ENCODE results near the gene ASTL.

The ASTL gene

DNA sequence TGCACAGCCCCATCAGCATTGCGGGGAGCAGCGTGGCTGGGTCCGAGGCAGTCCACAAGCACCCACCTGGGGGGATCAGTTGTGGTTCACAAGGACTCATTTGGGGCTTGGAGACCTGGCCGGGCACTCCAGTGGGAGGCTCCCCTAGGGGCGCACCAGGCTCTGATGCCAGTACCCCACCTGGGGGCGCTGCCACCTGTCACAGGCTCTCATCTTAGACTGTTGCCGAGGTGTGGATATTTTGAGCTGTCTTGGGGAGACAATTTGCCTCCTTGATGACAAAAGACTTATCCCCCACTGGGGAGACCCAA is 25.0 kb downstream of the ASTL start:
- no peak for DNase-seq (ENCODE audit: low read depth in 4 of 4, low spot score in 1 of 4)

DNA sequence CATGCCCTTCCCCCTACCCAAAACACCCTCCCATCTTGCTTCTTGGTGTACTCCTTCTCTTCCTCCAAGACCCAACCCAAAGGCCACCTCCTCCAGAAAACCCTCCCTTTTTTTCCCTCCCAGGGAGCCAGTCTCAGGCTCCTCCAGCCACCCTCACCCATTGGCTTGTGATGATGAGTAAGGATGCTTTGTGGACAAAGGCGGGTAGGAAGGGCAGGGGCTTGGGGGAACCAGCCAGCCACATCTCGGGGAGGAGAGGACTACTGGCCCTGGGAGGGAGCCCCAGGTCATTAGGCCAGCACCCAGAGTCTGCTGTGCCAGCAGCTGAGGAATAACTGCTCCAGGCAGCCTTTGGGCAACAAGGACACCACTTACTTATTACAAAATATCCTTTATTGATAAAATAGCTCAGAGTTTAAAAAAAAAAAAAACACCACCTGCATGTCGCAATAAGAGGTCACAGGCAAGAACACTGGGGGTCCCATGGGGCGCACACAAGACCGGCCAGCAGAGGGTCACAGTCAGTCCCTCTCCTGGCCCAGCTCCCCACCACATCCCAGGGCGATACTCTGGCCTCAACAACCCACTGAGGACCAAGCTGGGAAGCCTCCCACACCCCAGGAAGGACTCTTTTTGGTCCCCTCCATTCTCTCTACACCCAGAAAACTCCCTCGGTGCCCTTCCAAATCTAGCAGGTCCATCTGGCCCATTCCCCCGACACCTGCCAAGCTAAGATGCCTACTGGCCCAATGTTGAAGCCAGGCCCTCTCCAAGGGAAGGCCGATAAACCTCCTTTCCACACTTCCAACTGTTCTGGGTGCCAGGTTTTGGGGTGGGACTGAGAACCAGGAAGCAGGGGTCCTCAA is 25.6 kb downstream of the ASTL start:
- no peak for DNase-seq (ENCODE audit: low read depth in 4 of 4, low spot score in 1 of 4)

DNA sequence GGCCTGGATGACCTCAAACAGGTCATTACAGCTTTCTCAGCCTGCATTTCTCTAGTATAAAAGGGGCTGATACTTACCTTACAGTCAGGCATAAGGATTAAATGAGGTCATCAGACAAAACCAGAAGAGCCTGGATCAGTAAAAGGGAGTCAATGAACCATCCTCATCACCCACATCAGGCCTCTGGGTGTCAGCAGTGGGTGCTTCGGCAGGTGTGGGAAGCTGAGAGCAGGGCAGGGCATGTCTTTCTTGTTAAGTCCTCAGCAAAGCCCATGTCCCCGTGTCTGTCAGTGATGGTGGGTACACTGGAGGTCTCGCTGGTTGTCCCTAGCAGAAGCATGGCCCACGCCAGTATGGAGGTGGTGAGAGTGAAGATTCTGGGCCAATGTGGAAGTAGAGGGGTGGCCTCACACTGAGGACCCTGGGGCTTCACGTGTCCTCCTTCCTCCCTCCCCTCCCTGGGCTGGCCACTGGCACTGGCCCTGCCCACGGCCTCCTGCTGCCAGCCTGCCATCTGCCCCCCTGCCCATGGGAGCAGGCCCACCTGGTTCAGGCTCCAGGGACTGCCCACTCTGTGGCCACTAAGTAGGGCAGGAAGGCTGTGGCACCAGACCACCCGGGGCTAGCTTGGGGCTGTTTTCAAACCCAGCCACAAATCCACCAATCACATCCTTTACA is 26.3 kb downstream of the ASTL start:
- DNase-seq (ENCODE audit: low read depth in 4 of 4, low spot score in 1 of 4) = no peak

DNA sequence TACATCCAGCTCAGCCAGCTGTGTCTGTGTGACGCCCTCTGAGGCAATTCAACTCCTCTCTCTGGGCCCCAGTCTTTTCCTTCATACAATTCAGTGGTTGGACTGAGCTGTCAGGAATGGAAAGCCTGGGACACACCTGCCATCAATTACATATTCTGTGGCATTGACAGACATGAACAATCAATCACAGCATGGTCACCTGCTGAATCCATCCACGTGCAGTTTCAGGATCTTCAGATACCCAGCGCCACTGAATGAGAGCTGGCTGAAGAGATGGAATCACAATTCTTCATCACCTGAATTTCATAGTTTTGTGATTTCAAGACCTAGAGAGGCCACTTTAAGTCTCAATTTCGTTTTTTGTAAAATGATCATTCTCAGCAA is 27.1 kb downstream of the ASTL start:
- no peak for DNase-seq (ENCODE audit: low read depth in 4 of 4, low spot score in 1 of 4)

DNA sequence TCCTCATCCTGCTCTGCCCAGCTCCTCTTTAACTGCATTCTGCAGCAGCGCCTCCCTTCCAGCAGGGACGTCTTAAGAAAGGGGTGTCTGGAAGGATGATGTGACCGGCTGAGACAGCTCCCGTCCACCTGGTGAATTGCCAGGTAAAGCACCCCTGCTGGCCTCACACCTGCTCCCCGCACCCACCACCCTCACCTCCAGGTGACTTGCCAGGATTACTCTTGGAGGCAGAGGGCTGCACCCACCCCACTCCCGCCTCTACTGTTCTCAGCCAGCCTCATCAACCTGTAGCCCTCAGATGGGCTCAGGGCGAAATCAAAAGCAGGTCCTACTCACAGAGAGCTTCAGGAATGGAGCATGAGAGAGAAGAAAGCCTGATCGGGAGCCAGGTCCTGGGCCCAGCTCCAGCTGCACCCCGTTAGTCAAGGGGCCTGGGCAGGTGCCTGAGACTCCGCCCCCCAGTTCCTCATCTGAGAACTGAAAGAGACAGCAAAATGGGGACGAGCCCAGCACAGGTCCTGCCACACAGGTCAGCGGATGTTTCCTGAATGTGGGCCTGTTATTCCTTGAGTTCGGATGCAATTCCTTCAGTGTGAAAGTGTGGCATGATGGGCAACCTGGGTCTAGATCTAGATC is 27.6 kb downstream of the ASTL start:
- no peak for DNase-seq (ENCODE audit: low read depth in 4 of 4, low spot score in 1 of 4)

DNA sequence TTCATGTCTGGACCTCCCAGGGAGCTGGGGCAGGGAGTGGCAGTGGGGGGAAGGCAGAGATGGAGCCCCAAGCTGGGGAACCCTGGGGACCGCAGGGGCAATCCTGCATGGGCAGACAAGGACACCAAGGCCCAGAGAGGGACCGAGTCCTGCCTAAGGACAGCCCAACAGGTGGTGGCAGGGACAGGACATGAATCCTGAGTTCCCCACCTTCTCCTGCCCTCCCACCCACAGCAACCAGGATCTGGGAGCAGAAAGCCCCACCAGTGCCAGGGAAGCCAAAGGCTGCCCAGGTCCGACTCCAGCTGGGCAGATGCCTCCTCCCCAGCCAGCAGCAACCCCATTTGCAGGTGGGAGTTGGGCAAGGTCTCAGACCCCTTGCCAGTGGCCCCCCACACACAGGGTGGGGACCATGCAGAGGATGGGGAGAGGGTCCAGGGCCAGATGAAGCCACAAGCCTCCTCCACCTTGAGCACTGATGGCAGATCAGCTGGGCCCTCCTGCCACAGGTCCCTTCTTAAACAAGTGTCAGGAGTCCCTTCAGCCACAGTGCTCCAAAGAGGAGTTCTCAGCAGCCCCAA is 28.3 kb downstream of the ASTL start:
- DNase-seq (ENCODE audit: low read depth in 4 of 4, low spot score in 1 of 4) = no peak

DNA sequence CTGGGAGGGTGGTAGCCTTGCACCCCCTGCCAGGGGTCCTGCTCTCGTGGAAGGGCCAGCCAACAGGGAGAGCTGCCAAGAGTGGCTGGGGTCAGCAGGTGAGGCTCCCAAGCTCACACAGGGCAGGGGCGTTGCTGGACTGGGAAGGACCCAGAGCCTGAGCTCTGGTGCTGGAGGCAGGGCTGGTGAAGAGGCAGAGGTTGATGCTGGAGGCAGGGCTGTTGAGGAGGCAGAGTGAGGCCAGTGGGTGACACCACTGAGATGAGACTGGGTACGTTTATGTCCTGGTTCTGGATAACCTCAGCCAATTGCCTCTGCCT is 29.0 kb downstream of the ASTL start:
- DNase-seq (ENCODE audit: low read depth in 4 of 4, low spot score in 1 of 4) = no peak

DNA sequence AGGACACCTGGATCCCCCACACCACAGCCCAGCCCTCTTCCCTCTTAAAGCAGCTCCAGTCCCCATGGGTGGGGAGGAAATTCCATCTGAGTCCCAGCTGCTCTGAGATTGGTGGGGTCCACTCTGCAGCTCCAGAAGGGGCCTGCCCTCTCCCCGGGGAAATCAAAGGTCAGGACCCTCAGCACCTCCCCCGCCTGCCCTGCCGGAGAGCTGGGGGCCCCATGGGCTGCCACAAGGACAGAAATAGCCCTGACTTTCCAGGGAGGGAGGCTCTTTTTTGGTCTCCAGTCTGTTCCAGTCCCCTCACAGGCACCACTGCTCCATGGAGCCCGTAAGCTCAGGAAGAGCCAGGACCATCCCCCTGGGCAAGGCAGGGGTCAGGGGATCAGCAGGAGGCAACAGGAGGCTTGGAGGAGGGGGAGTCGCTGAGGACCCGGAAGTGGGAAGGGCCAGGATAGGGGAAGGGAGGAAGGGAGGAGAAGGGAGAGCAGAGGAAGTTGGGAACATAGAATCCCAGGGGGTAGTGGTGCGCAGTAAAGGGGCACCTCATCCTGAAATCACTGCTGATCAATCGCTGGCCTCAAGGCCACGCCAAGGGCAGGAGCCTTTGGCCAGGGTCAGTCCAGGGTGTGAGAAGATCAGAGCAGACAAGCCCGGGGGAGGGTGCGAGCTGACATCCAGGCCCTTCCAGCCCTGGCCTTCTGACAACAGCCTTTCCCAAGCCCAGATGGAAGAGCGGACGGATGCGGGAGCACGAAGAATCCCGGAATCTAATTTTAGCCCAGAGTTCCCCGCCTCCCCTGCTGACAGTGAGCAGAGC is 29.6 kb downstream of the ASTL start:
- no peak for DNase-seq (ENCODE audit: low read depth in 4 of 4, low spot score in 1 of 4)

DNA sequence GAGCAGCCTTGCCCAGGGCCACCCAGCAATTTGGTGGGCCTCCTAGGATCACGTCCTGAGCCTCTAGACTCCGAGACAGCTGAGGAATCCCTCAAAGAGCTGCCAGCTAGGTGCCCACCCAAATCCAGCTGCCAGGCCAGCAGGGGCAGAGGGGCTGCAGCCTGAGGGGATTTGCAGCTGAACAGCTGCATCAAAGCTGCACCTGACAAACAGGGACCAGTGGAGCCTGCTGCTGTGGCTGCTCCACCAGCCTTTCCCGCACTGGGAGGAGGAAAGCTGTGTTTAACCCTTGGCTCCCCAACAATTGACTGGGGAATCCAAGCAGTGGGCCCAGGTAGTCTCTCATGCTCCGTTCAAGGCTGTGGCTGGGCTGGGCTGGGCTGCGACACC is 30.2 kb downstream of the ASTL start:
- DNase-seq (ENCODE audit: low read depth in 4 of 4, low spot score in 1 of 4) = no peak

DNA sequence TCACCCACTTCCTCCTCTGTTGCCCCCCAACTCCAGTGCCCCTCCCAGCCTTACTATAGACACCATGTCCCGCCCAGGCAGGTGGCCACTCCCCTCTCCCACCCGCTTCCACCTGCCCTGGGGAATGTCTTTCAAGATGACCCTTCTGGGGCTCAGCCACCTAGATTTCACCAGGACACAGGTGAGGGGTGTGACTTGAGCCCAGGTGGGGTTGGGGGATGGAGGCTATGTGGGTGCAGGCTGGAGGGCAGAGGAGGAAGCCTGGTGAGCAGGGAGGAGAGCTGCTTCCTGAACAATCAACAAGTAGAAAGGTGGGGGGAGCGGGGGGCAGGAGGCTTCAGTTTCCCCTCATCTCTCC is 30.6 kb downstream of the ASTL start:
- DNase-seq (ENCODE audit: low read depth in 4 of 4, low spot score in 1 of 4) = no peak

DNA sequence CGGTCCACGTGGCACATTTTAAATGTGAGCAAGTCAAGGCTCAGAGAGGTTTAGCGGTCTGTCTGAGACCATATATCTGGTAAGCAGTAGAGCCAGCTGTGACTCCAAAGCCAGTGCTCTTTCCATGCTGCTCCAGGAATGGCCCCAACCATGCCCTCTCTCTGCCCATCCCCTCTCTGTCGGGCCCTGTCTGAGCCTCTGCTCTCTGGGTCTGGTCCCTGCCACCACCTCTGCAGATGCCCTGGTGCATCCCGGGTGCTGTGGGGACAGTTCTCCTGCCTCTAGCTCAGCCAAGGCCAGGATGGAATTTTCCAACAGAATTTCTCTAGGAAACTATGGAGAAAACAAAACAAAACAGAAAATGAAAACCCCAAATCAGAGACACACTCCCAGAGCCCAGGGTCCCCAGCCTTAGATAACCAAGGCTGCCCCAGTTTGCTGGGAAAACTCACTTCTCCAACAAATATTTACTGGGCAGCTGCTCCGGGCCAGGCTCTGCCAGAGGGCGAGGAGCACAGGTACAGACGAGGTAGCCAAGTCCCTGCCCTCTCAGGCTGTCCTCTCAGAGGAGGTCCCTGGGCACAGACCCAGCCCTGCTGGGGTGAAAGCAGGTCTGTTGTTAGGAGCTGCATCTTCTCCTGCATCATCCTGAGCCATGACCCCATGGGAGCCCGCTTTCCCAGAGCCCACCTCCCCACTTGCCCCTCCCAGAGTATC is 31.2 kb downstream of the ASTL start:
- DNase-seq (ENCODE audit: low read depth in 4 of 4, low spot score in 1 of 4) = no peak

DNA sequence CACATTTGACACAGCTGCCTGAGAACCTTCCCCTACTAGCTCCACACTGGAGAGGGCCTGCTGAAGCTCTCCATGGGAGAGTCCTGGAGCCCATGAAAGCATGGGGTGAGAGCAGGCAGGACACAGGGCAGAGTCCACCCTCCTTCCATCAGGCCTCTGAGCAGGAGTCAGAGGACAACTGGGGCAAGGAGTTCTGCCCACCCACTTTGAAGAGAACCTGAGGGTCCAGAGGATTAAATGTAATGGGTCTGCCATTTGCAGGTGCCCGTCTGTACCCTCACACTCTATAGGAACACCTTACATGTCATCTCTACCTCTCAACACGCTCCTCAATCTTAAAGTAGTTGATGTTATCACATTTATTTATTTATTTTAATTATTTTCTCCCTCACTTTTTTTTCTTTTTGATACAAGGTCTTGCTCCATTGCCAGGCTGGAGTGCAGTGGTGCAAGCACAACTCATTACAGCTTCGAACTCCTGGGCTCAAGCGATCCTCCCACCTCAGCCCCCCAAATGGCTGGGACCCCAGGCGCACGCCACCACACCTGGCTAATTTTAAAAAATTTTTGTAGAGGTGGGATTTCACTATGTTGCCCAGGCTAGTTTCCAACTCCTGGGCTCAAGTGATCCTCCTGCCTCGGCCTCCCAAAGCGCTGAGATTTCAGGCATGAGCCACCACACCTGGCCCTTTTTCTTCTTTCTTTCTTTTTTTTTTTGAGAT is 32.1 kb downstream of the ASTL start:
- no peak for DNase-seq (ENCODE audit: low read depth in 4 of 4, low spot score in 1 of 4)

DNA sequence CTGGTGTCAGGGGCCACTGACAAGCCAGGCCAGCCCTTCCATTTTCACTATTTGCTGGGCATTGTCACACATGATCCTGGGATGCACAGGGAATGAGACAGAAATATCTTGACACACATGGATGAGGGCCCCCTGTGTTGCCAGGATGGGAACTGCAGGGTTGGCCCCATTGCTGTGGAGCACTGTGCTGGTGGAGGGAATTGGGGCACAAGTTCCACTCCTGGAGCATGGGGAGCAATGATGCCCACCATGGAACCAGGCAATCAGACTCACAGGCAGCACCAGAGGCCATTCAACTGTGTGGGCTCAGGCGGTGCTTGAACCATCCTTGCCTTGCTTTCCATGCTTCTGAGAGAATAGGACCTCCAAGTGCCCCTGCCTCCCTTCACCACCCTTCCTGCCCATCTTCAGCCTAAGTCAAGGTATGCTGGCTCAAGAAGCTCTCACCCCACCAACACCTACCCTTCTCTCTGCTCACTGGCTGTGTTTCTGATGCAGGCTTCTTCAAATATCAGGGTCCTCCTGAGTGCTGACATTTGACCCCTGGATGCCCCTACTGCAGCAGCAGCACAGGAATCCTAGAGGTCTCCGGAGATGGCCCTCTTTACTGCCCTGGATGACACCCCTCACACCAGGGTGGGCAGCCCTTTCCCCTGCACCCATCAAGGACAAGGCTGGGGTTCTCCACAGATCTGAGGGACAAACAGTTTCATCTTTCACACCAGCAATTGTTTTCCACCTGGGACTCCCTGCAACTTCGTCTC is 33.0 kb downstream of the ASTL start:
- DNase-seq (ENCODE audit: low read depth in 4 of 4, low spot score in 1 of 4) = no peak

DNA sequence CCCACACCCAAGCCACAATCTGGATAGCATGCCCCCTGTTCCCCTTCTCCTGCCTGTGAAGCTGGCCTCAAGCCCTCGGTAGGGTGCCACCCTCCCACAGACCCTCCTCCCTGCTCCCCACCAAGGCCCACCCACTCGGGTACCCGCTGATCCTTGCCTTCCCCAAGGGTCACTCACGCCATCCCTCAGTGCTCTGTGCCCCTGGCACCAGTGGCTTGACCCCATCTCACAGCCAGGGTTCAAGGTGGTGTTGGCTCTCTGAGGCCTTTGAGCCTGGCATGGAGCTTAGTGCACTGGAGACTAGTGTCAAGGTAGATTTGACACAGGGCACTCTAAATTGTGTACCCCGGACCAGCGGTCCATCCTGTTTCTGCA is 33.8 kb downstream of the ASTL start:
- no peak for DNase-seq (ENCODE audit: low read depth in 4 of 4, low spot score in 1 of 4)

DNA sequence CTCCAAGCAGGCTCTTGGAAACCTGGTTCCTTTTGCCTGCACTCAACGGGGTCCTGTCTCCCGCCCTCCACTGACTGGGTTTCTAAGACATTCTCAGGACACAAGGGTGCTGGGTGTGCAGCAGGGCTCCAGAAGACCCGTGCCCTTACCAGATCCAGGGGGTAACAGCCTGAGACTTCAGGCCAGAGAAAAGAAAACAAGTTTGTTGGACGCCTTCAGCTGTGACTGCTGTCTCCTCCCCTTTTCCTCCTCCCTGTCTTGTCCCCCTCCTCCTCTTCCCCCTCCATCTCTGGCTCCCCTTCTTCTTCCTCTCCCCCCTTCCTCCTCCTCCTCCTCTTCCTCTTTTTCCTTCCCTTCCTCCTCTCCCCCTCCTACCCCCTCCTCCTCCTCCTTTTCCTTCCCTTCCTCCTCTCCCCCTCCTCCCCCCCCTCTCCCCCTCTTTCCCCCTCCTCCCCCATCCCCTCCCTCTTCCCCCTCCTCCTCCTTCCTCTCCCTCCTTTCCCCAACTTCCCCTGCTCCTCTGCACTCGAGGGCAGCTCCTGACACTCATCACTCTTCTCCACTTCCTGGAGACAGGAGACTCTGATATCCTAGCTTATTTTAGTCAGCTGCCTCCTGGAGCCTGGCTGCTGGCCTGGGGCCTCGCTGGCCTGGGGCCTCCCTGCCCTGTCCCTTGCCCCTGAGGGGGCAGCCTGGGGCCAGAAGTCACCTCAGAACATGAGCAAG is 34.4 kb downstream of the ASTL start:
- DNase-seq (ENCODE audit: low read depth in 4 of 4, low spot score in 1 of 4) = no peak

DNA sequence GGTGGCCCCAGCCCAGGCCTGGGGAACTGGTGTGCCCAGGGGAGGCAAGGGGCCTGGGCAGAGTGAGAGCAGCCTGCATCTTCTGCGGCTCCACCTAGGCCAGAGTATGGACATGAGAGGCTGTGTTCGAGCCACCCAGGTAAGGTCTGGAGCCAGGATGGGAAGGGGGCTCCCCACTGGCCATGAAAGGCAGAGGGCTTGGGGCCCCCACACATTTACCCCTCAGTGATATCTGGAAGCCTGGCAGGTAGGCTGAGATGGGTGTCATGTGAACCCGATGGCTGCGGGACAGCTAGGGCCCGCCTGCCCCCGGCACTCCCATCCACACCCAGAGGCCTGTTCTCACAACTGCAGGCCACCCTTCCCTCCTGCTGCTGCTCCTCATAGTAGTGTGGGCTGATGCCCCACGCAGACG is 35.1 kb downstream of the ASTL start:
- DNase-seq (ENCODE audit: low read depth in 4 of 4, low spot score in 1 of 4) = no peak

DNA sequence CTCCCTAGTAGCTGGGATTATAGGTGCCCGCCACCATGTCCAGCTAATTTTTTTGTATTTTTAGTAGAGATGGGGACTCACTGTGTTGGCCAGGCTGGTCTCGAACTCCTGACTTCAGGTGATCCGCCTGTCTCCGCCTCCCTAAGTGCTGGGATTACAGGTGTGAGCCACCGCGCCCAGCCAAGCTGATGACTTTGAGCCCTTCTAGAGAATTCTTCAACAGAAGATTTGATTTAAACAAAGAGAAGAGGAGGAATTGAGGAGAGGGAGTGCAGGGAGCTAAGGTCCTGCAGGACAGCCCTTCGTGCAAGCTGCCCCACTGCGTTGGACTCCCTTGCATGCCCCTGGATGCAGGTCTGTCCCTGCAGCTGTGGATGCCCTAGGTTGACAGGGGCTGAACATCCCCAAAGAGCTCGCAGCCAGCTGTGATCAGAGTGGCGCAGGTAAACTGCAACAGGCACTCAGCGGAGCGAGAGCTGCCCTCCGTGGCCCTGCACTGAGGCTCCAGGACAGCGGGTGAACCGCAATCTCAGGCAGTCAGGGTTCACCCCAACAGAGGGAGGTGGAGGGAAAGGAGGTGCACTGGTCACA is 35.6 kb downstream of the ASTL start:
- no peak for DNase-seq (ENCODE audit: low read depth in 4 of 4, low spot score in 1 of 4)

DNA sequence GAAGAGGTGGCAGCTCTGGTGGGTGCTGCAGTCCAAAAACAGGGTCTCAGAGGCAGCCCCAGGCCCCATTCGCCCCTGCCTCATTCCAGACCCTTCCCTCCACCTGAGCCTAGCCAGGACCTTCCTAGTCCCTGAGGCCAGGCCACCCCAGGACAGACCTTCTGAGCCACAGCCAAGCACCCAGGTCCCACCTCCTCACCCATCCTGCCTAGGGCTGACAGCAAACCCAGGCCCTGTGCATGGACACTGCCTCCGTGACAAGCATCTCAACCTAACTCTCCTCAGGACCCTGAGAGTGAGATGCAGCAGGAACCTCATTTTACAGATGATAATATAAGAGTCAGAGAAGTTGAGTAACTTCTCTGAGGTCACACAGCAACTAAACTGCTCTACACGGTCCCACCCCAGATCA is 37.4 kb downstream of the ASTL start:
- DNase-seq (ENCODE audit: low read depth in 4 of 4, low spot score in 1 of 4) = no peak

Measured in stimulated activated CD4-positive, alpha-beta T cell treated with anti-CD3 and anti-CD28 coated beads, Interleukin-1b, Interleukin-23, amount 100 ng/mL, for 24 hours (primary cell).